IPS-NIHi11 (cell line): Measurements from ENCODE around the gene RPH3AL.

Experiments used
- DNase-seq: peaks from one replicate; pipeline ENCODE4 v3.0.0; 2012; ENCODE audit warnings: mixed read lengths, low spot score

Gene RPH3AL

DNA sequence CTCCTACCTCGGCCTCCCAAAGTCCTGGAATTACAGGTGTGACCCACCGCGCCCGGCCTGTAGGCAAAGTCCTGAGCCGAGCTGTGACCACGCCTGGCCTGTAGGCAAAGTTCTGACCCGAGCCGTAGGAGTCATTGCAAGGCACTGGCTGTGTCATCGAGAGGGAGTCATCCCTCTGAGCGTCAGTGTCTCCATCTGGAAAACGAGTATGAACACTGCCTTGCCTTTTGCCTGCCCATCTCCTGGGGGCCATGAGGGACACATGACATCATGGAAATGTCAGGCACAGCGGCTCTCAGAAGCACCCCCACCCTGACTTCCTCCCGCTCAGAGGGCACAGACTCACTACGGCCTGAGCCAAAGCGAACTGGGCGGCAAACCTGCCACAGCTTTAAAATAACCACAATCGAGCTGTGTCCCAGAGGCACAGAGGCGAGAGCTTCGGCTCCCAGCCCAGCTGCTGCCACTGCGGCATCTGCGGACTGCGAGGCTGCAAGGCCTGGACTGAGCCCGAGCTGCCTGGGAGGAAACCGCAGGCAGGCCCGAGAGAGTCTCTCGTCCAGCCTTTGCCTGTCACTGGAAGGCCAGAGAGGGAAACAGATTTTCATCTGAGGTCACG is 50.8 kb downstream of the RPH3AL start:
- no peak for DNase-seq

DNA sequence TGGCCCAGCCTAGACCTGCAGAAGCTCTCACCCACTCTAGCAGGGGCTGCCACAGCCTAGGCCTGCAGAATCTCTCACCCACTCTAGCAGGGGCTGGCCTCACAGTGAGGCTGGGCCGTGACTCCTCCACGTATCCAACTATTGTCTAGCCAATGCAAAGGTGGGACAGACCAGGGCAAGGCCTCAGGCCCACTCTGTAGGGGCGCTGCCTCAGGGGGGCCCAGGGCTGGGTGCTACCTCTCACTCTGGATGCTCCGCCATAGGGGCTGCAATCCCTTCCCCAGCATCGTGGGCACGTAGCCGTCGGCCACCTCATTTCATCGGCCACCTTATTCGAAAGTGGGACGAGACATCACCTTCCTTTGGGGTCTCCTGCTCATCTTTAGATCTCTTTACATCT is 51.7 kb downstream of the RPH3AL start:
- DNase-seq, result no peak

DNA sequence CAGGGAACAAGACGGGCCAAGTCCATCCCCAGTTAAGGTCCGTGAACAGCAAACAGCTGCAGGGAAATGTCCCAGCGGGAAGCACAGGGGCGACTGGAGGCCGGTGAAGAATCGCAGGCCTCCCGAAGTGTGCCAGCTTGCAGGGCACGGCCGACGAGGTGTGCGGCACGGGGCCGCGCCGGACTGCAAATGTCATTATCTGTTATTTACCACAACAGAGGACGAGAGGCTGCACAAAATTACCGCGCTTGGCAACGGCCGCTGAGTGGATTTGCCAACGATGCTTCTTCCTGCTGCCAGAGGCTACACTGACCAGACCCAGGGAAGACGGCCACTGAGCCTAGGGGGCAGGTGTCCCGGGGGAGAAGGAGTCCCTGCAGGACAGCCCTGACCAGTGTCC is 53.1 kb downstream of the RPH3AL start:
- no peak for DNase-seq

DNA sequence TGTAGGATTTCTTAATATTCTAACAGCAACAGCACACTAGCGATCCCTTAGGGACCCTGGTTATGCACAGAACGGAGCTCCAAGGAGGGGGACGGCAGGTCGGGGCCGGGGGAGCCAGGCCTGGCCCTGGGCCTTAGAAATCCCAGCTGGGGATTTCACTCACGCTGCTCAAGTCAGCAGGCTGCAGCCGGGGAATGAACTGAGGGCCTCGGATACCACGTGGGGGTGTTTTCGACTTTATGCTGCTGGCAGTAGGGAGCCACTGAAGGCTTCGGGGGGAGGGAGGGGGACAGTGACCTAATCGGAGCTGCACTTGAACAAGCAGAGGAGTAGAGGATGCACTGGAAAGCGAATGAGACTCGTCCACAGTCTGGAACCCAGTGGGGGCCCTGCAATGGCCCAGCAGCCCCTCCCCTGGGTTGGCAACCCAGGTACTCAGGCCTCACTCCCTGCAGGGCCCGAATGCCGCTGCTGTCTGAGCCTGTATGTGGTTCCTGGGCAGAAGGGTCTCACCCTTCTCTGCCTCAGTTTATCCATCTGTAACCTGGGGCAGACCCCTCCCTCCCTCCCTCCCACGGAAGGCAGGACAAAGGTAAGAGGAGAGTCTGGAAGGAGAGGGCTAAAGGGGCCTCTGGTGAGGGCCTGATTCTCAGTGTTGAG is 53.7 kb downstream of the RPH3AL start:
- no peak for DNase-seq

DNA sequence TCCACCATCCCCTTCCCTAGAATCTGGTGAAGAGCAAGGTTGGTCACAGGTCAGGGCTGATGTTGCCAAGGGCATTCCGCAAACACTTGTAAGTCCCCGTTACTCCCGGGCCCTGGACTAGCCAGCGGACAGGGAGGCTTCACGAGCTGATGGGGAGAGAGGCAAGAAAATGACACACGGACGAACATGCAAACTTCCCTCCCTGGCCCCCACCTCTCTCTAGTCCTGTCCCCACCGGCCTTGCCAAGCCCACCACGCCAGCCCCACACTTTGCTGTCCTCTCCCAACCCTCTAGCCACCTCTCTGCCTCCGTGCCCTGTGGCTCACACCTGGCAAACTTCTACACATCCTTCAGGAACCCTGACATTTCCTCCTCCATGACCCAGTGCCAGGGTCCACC is 54.8 kb downstream of the RPH3AL start:
- DNase-seq, result no peak

DNA sequence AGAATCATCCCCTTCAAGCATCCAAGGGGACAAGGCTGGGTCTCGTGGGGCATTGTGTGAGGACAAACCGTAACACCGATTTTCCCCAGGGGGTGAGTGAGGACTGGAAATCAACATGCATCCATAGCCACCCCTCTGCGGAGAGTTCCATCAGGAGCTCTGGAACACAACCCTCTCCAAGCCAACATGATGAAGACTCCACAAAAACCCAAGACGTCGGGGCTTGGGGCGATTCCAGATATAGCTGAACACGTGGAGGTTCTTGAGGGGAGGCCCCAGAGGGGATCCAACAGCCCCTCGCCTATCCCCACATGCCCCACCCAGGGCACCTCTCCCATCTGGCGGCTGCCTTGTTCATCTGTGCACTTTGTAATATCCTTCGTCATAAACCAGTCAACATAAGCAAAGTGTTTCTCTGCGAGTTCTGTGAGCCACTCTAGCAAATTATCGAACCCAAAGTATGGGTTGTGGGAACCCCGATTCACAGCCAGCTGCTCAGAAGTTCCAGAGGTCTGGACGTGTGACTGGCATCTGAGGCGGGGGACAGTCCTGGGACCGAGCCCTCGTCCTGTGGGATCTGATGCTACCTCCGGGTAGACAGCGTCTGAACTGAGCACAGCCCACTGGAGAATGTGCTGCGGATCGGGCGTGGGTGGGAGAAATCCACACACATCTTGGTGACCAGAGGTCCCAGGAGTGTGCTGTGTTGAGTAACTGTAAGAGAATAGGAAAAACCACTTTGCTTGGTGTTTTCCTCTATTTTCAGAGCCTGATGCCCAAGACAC is 55.5 kb downstream of the RPH3AL start:
- no peak for DNase-seq

DNA sequence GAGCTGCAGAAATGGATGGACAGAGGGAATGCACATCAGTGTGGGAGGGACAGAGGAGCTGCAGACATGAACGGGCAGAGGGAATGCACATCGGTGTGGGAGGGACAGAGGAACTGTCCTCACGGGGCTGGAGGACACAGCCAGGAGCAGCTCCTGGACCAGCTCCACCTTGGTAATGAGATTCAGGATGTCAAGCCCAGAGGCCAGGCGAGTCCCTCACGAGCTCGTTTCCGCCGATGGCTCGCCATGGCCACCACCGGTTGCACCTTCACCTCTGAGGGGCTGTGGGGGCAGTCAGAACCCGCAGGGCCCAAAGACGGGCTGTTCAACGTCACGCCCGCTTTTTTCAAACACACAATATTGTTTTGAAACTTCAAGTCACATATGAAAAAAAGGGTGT is 56.2 kb downstream of the RPH3AL start:
- no peak for DNase-seq

DNA sequence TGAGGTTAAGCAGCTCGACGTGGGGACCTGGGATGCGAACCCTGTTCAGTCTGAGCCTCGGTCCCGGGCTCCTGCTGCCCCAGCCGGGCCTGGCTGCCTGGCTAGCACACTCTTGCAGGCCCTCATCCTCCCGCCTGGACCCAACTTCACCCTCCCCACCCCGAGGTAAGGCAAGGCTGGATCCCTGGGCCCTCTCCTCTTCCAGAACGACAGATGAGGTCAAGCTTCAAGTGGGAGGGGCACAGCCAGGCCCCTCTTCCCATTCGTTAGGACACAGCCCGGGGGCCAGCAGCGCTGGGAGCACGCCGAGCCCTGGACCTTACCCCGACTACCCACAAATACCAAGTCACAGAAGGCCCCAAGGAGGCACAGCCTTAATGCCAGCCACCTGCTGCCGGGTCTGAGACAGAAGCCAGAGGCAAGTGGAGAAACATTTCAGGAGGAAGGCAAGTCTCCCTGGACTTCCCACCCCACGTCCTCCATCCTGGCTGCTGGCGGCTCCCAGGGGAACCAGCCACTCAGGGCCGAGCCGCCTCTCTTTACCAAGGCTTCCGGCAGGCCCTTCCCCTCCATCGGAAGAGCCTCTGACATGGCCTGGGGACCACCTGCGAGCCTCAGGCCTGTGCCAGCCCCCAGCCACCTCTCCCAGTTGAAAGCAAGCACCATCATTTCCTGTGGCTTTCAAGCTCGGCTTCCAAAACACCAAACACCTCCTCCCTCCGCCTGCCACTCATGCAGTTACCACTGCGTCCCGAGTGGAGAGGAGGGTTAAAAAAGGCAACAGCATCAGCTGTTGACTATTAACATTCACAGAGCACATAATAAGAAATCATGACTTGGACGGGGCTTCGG is 59.9 kb downstream of the RPH3AL start:
- no peak for DNase-seq

GRCh38 chr17:292016-292415 is 60.6 kb downstream of the RPH3AL start:
- DNase-seq, result no peak

- DNase-seq, result no peak
Measured at GRCh38 chr17:291587-291986, 61.0 kb downstream of the RPH3AL start.

- no peak for DNase-seq
Measured at GRCh38 chr17:290626-291025, 62.0 kb downstream of the RPH3AL start.

GRCh38 chr17:290121-290521 is 62.5 kb downstream of the RPH3AL start:
- DNase-seq, result no peak

GRCh38 chr17:289409-289808 is 63.2 kb downstream of the RPH3AL start:
- DNase-seq, result no peak

- DNase-seq, result no peak
Measured at GRCh38 chr17:288802-289356, 63.7 kb downstream of the RPH3AL start.

DNA sequence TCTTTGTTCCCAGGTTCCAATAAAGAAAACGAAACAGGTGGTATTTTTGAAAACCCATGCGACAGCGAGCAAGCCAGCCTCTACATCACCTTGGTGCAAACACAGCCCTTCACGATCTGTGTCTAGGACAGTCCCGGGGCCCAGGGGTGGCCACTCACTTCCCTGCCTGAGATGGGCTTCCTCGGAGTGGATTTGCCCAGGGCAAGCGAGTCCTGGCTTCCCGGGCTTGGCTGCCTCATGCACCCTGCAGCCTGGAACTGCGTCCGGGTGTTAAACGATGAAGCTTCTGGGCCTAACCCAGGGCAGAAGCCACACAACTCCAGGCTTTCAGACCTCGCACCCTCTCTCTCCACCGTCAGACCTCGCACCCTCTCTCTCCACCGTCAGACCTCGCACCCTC is 66.0 kb downstream of the RPH3AL start:
- no peak for DNase-seq

- DNase-seq, result peak; percentile 50
Measured at GRCh38 chr17:285751-286422, 66.7 kb downstream of the RPH3AL start.

- no peak for DNase-seq
Measured at GRCh38 chr17:284676-285355, 67.8 kb downstream of the RPH3AL start.

GRCh38 chr17:283911-284675 is 68.5 kb downstream of the RPH3AL start:
- DNase-seq, result no peak

GRCh38 chr17:282912-283882 is 69.4 kb downstream of the RPH3AL start:
- DNase-seq, result no peak
